ENCODE data around the gene PRKCE.

The PRKCE gene

DNA sequence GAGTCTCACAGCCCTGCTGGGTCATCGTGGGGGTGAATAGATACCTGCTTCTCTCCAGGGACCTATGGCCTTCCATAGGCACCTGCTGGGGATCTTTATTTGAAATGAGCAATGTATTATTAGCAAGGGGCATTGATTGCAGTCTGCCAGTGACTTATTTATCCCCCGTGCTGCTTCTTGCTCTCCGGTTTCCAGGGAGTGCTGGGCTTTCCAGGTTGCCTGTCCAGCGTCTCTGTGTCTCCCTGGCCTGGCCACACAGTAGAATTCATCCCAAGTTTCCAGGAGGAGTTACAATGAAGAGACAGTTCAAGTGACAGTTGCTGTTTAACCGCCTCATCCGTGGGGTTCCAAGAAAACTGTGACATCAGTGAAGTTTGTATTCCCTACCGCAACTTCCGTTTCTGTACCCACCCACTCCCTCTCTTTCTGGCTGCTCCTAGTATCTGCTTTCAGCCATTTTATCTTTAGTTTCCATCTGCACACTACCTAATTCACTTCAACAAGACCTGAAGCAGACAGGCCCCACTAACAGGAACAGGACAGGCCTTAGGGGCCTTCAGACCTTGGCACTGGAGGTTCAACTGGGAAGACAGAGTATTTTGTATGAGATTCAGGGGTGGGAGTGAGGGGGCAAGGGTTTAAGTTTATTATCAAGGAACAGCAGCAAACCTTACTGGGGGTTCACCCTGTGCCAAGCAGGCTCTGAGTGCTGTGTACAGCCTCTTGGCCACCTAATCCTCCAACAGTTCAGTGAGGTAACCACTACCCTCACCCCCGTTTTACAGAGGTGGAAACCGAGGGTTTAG is 134.8 kb downstream of the PRKCE start:
- no peak for DNase-seq

DNA sequence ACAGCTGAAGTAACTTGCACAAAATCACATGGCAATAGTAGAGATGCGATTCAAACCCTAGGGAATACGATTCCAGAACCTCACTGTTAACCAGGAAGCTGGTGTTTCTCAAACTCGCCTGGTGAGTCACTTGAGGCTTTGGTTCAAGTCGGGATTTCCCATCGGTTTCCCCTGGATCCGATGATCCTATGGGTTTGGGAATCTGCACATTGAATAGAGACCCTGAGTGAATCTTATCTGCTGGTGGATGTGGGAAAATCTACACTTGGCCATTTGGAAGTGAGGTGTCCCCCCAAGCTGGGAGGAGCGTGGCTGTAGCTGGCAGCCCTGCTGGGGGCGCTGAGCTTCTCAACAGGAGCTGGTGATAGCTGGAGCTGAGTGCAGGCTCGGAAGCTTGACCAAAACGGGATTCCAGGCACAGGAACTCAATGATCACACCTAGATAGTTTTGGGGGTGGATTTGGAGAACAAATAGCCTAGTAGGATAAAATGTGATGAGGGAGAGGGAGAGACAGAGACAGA is 135.4 kb downstream of the PRKCE start:
- peak; percentile 24 for DNase-seq

DNA sequence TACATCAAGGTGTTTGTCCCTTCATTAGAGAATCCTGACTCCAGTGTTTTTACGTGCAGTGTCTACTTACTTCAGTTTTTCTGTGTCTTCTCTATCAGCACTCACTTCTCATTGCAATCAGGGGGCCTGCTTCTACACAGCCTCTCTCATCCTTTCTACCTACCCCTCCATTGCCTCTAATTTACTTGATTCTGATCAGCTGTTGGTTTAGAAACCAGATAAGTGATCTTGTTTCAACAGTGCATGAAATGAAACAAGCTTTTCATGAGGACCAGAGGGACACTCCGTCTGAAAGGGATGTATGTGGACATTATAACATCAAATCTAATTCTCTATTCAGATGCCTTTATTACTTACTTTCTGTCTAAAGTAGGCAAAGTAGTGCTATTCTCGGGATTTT is 136.9 kb downstream of the PRKCE start:
- DNase-seq, result no peak

DNA sequence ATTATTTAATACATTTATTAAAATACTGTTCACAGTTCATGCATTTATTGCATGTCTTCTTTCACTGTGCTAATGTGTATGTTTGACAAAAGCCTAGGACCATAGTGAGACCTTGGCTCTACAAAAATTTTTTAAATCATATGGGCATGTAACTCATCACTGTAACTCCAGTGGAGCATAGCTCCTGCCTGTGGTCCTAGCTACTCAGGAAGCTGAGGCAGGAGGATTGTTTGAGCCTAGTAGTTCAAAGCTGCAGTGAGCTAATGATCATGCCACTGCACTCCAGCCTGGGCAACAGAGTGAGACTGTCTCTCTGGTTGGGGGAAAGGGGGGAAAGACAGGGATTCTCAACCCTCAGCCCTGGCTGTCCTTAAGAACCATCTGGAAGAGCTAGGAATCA is 137.8 kb downstream of the PRKCE start:
- DNase-seq, result no peak

DNA sequence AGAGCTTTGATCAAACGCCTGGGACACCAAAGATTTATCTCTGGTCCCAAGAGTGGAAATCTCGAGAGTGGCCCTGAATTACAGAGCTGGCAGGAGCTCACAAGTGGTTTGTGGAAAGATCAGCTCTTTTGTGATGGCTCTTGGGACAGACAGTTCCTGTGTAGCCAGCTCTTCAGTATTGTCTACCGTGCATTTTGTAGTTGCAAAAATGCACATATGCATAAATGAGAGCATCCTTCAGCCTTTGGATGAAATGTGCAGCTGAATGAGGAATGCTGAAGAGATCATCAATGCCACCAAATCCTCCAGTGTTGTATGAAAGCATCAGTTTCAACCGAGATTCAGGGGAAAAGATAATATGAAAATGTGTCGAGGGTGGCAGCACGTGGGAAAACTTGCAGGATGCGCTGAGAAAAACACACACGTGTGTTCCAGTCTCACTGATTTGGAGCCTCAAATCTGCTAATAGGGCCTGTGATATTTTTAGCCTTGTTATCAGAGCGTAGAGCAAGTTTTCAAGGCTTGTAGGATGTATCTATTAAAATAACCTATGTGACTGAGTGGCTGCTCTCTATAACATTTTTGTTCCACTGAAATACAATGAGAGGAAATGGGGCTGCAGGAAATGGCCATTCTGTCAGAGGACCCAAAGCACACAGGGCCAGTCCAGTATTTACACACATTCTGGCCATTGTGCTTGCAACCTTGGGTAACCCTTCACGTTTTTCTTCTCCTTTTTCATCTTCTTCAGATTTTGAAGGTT is 138.7 kb downstream of the PRKCE start:
- DNase-seq, result no peak

DNA sequence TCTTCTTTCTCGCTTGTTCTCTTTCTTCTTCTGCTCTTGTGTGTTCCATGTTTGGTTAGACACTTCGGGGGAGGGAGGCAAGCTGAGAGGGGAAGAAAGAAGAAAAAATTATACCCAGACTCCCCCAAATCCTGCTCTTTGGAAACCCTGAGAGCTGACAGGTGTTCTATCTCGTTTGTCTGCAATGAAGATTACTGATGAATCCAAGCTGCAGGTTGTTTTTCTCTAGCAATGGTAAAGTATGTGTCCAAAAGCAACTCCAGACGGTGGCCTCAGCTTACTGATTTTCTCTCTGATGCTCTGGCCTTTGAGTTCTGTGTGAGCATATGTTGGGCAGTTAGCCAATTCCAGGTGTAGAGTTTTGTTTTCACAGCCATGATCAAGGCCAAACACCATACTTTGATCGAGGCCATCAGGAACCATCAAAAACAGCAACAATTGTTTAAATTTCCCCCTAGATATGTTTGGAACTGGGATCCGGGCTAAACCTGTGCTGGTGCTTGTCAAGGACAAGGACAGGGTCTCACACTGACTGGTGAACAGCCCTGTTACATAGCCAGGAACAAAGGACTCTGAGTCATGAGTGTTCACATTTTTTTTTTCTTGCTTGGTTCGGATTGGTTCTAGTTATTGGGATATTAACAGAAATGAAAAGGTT is 142.0 kb downstream of the PRKCE start:
- DNase-seq, result no peak

DNA sequence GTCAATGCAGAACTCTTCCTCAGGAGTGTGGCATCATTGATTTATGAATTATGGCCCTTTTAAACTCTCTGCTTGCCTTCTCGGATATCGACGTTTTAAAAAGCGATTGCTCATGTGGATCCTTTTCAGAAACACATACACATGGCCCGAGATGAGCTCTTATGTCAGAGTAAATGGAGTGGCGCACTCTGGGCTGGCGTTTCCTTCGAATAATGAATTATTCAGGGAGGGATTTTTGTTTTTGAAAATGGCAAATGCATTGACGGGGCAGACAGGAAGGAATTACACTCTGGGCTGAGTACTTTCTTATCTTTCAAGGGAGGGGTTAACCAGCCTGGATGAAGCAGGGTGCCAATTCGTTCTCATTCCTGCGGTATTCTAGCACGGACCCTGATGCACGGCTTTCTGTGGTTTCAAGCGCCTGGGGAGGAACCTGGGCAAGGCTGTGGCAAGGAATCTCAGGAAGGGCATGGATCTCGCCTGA is 142.7 kb downstream of the PRKCE start:
- DNase-seq, result peak; percentile 35

DNA sequence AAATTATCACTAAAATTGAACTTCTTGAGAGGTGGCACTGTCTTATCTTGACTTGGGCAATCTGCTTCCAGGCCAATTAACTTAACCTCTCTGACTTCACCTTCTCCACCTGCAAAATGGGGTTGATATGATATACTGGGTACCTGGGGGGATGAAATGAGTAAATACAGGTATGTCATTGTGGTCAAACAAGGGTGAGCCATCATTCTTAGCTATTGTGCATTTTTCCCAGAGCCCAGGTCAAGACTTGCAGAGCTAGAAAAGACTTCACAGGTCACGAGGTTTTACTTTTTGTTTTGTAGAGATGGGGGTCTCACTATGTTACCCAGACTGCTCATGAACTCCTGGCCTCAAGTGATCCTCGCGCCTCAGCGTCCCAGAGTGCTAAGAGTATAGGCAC is 145.0 kb downstream of the PRKCE start:
- DNase-seq, result no peak

DNA sequence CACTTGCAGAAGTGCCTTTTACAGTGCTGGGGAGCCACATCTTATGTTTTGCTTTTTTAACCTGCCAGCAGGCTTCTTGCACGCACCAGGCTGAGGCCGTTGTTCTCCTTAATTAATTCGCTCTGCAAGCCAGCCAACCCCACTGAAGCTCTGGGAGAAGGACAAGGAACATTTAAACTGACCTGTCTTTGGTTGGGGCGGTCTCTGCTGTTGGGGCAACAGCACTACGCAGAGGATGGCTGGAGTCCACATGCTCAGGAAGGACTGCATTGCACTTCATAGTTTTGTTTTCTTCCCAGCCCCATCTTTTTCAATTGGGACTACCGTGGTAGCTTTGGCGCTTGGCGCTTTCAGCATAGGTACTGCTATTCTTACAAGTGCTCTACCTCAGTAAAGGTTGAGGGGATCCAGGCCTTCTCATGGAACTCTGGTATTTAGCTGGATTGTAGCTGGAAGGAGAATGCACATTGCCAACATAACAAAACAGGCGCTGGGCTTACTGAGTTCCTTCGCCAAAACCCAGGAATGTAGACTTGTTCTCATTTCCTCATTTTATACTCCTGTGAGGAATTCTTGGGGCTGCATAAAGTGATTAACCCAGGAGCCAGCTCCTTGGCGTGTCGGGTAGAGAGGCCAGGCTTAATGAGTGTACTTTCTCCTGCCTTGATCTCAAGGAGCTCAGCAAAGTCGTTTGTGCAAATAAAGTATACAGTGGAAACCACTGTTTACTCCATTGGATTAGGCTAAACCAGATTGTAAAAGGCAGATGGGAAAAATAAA is 146.2 kb downstream of the PRKCE start:
- DNase-seq, result peak; percentile 28

DNA sequence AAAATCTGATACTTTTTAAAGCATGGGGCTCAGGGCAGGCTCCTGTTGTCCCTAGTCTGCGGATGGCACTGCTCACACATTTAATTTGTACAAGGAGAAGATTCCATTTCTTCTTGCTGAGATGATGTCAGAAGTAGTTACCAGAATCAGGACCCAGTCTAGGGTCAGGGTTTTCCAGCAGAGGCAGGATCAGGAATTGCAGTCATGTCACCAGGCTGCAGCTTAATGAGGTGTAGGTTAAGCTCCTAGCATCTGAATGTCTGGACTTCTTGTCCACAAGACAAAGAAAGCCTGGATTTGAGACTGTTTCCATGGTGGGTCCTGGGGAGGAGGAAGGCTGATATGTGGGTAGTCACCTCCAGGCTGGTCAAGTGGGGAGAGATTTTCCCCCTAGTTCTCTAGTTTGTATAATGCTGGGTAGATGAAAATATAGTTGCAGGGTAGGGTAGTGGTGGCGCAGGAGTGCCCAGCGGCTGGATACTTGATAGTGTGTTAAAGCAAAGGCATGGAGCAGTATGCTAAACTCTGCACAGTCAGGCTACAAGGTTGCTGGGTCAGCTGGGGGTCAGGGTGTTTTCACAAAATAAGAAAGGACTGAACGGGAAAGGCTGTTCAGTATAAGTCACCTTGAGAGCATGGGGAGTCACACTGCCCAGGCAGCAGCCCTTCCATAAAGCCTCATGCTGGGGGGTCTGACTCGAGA is 148.4 kb downstream of the PRKCE start:
- no peak for DNase-seq

DNA sequence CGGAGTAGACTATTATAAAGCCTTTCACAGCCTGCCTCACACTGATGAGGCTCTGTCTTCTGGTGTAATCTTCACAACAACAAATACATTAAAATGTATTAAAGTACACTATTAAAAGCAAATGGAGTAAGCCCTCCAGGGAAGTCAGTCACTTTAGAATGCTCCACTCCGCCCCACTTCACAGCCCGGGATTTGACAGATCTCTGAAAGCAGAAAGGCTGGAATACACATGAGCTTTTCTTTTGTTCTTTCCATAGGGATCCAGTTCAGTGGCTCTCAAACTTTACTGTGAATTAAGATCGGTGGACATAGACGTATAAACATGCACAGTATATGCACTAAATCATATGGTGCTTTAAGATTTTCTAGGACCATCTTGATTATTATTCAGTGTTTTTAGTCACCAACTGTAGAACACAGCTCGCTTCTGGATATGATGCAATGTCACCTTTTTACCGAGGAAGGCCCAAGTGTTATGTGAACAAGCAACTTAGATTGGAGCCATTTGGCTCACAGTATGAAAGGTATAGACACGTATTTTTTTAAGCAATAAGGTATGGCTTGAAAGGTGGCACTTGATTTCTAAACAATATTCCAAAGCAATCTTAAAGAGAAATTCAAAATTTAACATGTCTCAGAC is 151.1 kb downstream of the PRKCE start:
- DNase-seq, result no peak

DNA sequence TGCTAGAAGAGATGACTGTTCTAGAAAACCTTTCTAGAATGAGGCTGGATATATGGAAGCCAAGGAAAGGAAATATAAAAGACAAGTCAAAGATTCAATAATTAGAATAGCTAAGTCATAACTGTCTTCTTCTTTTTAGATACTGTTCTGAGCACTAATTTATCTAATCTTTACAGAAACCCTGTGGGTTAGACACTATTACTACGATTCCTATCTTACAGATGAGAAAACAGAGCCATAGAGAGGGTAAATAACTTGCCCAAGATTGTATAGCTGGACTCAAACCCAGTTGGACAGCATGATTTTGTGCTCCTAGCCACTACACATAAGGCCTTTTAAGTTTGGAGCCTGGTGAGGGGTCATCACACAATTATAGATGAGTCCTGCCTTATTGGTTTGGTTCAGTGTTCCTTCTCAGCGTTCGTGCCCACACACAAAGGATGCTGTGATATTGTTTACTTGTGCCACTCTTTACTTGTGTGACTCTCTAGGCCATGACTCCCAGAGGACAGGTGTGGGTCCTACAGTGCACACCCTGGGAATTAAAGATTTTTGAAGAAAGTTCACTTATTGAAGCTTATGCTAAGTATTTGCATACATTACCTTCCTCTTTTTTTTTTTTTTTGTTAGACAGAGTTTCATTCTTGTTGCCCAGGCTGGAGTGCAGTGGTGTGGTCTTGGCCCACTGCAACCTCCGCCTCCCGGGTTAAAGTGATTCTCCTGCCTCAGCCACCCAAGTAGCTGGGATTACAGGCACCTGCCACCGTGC is 153.7 kb downstream of the PRKCE start:
- no peak for DNase-seq

DNA sequence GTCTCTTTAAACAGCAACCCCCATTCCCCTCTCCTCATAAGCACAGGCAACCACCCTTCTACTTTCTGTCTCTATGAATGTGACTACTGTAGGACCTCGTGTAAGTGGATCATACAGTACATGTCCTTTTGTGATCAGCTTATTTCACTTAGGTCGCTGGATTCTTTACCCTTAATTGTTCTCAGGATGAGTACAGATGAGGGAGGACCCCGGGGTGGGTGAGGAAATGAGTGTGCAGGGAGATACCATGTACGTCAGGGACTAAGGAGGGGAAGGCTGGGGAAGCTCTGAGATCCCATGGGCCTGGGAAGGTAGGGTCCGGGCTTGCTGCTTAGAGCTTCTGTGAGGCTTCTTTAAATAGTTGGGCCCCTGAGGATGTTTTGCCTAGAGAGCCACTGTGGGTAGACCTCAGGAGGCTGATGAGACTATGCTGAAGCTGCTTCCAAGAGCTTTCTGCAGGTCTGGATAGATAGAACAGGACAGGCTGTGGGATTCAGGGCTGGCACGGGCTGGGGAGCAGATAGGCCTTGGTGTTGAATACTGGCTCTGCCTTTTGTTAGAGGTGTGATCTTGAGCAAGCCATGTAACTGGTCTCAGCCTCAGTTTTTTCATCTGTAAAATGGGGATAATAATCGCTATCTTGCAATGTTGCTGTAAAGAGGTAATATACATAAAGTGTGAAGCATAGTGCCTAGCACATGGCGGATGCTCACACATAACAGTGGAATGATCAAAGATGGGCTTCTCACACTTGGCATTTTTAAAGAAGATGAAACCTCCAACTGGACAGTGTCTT is 155.3 kb downstream of the PRKCE start:
- DNase-seq, result no peak

DNA sequence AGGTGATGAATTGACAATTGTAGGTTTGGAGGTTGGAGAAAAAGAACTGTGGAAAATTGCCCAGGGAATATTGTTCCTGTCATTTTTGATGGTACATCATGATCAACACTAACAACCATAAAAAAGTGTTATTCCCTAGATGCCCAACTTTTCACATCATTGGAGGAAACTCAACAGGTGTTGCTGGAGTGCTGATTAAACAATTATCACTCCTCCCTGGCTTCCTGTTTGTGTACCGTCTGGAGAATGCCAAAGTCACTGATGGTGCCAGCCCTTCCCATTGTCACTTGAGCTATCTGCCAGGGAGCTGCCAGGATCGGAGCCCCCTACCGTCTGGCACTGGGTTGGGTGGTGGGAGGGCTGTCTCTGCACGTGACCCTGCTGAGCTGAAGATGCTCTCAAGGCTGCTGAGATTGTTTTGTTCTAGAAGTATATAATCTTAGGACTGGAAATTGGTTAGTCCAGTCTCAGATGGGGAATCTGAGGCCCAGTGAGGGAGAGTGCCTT is 156.9 kb downstream of the PRKCE start:
- DNase-seq, result no peak

DNA sequence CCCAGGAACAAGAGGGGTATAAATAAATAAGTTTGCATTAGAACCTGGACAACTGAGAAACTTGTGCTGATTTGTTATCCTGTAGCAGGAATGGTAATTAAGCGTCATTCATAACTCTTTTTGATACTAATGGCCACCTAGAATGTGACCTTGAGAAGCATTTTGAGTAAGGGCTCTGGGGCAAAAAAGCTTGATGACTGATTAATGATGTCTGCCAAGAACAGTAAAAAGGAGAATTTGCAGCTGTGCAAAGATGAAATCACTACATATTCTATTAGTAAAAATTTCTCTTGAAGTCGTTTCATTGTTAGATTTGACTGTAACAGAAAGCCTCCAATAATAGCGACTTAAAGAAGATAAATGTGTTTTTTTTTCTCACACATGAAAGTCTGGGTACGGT is 157.7 kb downstream of the PRKCE start:
- DNase-seq, result no peak

DNA sequence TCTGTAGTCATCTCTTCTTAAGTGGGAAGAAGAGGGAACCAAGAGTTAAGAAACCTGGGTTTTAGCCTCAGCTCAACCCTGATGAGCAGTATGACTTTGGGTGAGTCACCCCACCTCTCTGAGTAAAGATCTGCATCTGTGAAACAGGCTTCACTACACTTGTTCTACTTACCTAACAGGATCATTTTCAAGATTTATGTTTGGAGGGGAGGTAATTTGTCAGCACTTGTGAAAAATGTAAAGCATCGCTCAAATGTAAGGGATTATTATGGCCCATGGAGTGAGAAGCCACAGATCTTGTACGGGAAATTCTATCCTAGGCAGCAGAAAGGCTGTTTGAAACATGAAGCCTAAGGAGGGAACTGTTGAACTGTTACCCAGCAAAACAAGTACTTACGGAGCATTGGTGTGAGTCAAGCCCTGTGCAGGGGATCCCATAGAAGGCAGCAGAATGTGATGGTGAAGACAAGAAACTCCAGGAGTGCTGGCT is 160.6 kb downstream of the PRKCE start:
- DNase-seq, result peak; percentile 77

DNA sequence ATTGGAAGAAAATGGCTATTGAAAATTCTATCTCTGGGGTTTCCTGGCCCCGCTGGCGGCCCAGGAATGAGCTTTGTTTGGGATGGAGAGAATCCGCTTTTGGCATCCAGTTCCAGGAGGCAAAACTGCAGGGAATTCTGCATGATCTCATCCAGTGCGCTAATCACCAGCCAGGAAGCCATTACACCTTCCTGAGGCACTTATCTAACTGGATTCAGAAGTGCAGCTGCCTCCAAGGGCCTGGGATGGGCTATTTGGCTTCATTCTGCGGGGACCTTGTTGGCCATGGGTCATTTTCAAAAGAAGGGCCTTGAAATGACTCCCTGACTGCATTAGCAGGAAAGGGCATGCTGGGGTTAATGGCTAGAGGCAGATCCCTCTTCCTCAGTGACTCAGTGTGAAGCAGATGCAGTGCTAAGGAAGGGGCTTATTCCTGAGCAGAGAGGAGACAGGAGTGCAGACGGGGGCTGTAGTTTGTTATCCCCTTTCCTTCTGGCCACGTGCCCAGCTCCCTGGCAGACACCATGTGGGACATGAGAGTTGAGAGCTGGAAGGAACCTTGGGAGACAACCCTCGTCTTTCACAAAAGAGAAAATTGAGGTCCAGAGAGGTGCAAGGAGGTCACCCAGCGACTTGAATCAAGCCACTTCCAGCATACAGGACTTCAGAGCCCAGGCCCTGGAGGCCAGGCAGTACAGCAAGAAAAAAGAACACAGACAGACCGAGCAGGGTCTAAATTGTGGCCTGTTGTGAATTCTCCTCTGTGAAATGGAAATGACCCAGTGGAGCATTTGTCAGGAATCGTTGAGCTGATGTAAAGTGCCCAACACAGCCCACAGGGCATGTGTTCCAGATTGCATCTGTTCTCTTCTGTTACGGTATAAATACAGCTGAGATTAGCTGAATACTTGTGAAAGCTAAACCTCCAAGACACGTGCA is 161.8 kb downstream of the PRKCE start:
- peak; percentile 65 for DNase-seq

DNA sequence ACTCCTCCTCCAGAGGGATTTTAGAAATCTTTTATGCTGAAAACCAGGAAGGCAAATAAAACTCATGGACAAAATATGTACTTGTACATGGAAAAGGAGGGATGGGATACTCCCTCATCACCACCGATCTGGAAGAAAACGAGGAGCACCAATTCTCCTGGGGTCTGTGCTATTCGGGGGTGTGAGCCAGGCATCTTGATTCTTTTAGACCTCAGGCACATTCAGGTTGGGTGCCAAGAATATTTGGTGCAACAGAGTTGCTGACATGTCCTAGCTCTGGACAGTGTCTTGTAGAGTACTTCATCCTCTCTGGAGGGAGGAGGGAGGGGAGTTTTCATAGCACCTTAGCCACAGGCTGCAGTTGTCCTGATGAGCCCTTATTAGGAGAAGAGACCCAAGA is 163.0 kb downstream of the PRKCE start:
- peak; percentile 31 for DNase-seq

Measured in fibroblast of skin of right biceps (primary cell).